ENCODE measurements around the gene REEP5. TPM values are rescaled to one million over a fixed set of nuclear protein-coding genes. Genes with fewer than 3 reads are reported as not detected.

REEP5 gene
- total RNA-seq, 1 experiment from 2014 or later, result 49.6 TPM

GRCh38 chr5:112895682-112896081 lies 26.3 kb downstream of the REEP5 start (continued):
- TF ChIP-seq E2F5 (CRISPR knock-in tag; IDR thresholded peaks at IDR 0.05), result no peak
- TF ChIP-seq, protein P1, sequence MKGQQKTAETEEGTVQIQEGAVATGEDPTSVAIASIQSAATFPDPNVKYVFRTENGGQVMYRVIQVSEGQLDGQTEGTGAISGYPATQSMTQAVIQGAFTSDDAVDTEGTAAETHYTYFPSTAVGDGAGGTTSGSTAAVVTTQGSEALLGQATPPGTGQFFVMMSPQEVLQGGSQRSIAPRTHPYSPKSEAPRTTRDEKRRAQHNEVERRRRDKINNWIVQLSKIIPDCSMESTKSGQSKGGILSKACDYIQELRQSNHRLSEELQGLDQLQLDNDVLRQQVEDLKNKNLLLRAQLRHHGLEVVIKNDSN (CRISPR knock-in tag; IDR thresholded peaks at IDR 0.05), result no peak
- no peak for TF ChIP-seq TP53 (CRISPR knock-in tag; IDR thresholded peaks at IDR 0.05)
- TF ChIP-seq ATF1 (CRISPR knock-in tag; IDR thresholded peaks at IDR 0.05), result no peak
- TF ChIP-seq, protein P2, sequence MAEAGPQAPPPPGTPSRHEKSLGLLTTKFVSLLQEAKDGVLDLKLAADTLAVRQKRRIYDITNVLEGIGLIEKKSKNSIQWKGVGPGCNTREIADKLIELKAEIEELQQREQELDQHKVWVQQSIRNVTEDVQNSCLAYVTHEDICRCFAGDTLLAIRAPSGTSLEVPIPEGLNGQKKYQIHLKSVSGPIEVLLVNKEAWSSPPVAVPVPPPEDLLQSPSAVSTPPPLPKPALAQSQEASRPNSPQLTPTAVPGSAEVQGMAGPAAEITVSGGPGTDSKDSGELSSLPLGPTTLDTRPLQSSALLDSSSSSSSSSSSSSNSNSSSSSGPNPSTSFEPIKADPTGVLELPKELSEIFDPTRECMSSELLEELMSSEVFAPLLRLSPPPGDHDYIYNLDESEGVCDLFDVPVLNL (CRISPR knock-in tag; IDR thresholded peaks at IDR 0.05; ENCODE audit: borderline replicate concordance, low read depth), result no peak
- TF ChIP-seq, protein P3, sequence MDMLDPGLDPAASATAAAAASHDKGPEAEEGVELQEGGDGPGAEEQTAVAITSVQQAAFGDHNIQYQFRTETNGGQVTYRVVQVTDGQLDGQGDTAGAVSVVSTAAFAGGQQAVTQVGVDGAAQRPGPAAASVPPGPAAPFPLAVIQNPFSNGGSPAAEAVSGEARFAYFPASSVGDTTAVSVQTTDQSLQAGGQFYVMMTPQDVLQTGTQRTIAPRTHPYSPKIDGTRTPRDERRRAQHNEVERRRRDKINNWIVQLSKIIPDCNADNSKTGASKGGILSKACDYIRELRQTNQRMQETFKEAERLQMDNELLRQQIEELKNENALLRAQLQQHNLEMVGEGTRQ (CRISPR knock-in tag; IDR thresholded peaks at IDR 0.05), result no peak
- TF ChIP-seq, protein P4, sequence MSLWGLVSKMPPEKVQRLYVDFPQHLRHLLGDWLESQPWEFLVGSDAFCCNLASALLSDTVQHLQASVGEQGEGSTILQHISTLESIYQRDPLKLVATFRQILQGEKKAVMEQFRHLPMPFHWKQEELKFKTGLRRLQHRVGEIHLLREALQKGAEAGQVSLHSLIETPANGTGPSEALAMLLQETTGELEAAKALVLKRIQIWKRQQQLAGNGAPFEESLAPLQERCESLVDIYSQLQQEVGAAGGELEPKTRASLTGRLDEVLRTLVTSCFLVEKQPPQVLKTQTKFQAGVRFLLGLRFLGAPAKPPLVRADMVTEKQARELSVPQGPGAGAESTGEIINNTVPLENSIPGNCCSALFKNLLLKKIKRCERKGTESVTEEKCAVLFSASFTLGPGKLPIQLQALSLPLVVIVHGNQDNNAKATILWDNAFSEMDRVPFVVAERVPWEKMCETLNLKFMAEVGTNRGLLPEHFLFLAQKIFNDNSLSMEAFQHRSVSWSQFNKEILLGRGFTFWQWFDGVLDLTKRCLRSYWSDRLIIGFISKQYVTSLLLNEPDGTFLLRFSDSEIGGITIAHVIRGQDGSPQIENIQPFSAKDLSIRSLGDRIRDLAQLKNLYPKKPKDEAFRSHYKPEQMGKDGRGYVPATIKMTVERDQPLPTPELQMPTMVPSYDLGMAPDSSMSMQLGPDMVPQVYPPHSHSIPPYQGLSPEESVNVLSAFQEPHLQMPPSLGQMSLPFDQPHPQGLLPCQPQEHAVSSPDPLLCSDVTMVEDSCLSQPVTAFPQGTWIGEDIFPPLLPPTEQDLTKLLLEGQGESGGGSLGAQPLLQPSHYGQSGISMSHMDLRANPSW (CRISPR knock-in tag; conservative IDR thresholded peaks at IDR 0.05; ENCODE audit: low read depth), result no peak
- TF ChIP-seq ZNF416 (CRISPR knock-in tag; IDR thresholded peaks at IDR 0.05), result no peak

DNA sequence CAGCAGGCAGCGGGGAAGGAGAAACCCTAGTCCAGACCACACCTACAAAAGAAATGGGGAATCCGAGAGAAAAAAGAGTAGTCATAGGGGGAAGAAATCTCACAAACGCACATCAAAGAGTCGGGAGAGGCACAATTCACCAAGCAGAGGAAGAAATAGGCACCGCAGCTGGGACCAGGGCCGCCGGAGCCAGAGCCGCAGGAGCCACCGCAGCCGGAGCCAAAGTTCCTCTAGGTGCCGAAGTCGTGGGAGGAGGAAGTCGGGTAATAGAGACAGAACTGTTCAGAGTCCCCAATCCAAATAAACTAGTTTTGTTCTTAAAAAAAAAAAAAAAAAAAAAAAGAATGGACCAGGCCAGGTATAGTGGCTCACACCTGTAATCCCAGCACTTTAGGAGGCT lies 29.3 kb downstream of the REEP5 start:
- ATAC-seq (no peak), DNase-seq (ENCODE audit: low spot score) (no peak)
- Mint-ChIP-seq H3K27ac (no peak overlapping the region), H3K4me1 (no peaks in the 10 kb centered on the region), H3K36me3 (peaks cover 31% of the 10 kb centered on the region), H3K27me3 (ENCODE audit: low read depth) (no peaks in the 10 kb centered on the region), H3K9me3 (no peaks in the 10 kb centered on the region), H3K4me3 (no peak overlapping the region)
- ChIA-PET CTCF (no interaction called here), POLR2A (interaction anchor here (0.7 kb wide), 1 partner anchor 88 kb away, joined by 5 read pairs; no protein-coding TSS in a partner anchor)
- TF ChIP-seq, protein P5, sequence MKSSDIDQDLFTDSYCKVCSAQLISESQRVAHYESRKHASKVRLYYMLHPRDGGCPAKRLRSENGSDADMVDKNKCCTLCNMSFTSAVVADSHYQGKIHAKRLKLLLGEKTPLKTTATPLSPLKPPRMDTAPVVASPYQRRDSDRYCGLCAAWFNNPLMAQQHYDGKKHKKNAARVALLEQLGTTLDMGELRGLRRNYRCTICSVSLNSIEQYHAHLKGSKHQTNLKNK (CRISPR knock-in tag; IDR thresholded peaks at IDR 0.05), result no peak
- TF ChIP-seq AR (CRISPR knock-in tag; IDR thresholded peaks at IDR 0.05) (no peak), CREB1 (CRISPR knock-in tag; IDR thresholded peaks at IDR 0.05) (no peak), ZSCAN18 (CRISPR knock-in tag; IDR thresholded peaks at IDR 0.05) (no peak), CTCF (IDR thresholded peaks at IDR 0.05) (no peak), ZNF263 (CRISPR knock-in tag; IDR thresholded peaks at IDR 0.05; ENCODE audit: low read depth) (no peak), ZNF423 (CRISPR knock-in tag; IDR thresholded peaks at IDR 0.05) (no peak), SMAD3 (CRISPR knock-in tag; IDR thresholded peaks at IDR 0.05; ENCODE audit: borderline replicate concordance) (no peak), NFE2L1 (CRISPR knock-in tag; IDR thresholded peaks at IDR 0.05) (no peak), SP1 (CRISPR knock-in tag; conservative IDR thresholded peaks at IDR 0.05) (no peak), GTF2I (CRISPR knock-in tag; conservative IDR thresholded peaks at IDR 0.05) (no peak), KAT7 (CRISPR knock-in tag; IDR thresholded peaks at IDR 0.05; ENCODE audit: borderline replicate concordance) (no peak), ZNF232 (CRISPR knock-in tag; IDR thresholded peaks at IDR 0.05) (no peak)
- TF ChIP-seq, protein P2 (CRISPR knock-in tag; IDR thresholded peaks at IDR 0.05; ENCODE audit: borderline replicate concordance, low read depth), result no peak

All from WTC11 (cell line).